ENCODE results near the gene SNAP47.

GRCh38 chr1:227828786-227829185 lies 93.6 kb downstream of the SNAP47 start:
- TF ChIP-seq RBFOX2 (IDR thresholded peaks at IDR 0.05; ENCODE audit: low read depth, low read length) (no peak), SMARCE1 (IDR thresholded peaks at IDR 0.05) (no peak), ZMIZ1 (IDR thresholded peaks at IDR 0.05; ENCODE audit: low read depth in 2 of 2, low read length in 2 of 2) (no peak), GTF2F1 (IDR thresholded peaks at IDR 0.05; ENCODE audit: low read depth, low read length) (no peak)
